Natural killer cell treated with Interleukin-12 subunit alpha and Interleukin-12 subunit beta and Interleukin-15 and Interleukin-18, amount 100 ng/mL, for 72 hours (primary cell): Measurements from ENCODE around the gene TEX13D. TPM values are rescaled to one million over a fixed set of nuclear protein-coding genes. Genes with fewer than 3 reads are reported as not detected.

Experiments
- ATAC-seq, 2 donors: fragments of 150-1000 bp; cut with Tn5 transposase in 1 of 2; sonication (Bioruptor Pico), chemical (Tn5 transposase) in 1 of 2; 2 replicates each; pipeline ENCODE4 v1.10.0; 2021
- DNase-seq: peaks from one replicate; pipeline ENCODE4 v3.0.0; 2022; ENCODE audit warnings: low spot score
- H3K27ac Mint-ChIP-seq, 2 donors: 1 replicate in 1 of 2; 2 replicates in 1 of 2; pipeline ENCODE4 v1.8.0; 2022; ENCODE audit warnings: mixed read lengths in 2 of 2, mild to moderate bottlenecking in 1 of 2, moderate library complexity in 1 of 2
- H3K27me3 Mint-ChIP-seq, 2 donors: 1 replicate in 1 of 2; 2 replicates in 1 of 2; pipeline ENCODE4 v1.8.0; 2022; ENCODE audit warnings: mixed read lengths in 2 of 2
- H3K36me3 Mint-ChIP-seq: one replicate; pipeline ENCODE4 v1.8.0; 2022; ENCODE audit warnings: mixed read lengths
- H3K4me1 Mint-ChIP-seq, 2 donors: 1 replicate in 1 of 2; 2 replicates in 1 of 2; pipeline ENCODE4 v1.8.0; 2022; ENCODE audit warnings: low read depth in 2 of 2, mixed read lengths in 2 of 2, mild to moderate bottlenecking in 1 of 2
- H3K4me3 Mint-ChIP-seq: one replicate; pipeline ENCODE4 v1.8.0; 2022; ENCODE audit warnings: mixed read lengths
- H3K9me3 Mint-ChIP-seq: 2 replicates; pipeline ENCODE4 v1.8.0; 2022; ENCODE audit warnings: mixed read lengths
- total RNA-seq, 2 donors: library from RNA; stranded (reverse); gene quantifications; one replicate each; pipeline ENCODE4 v1.2.3, GENCODE V29; 2022

TEX13D gene
- total RNA-seq, 2 donors from 2014 or later = 1.6 TPM; not detected in 1

- peaks cover 0 to 4% of the 10 kb centered on the region in 2 donors for H3K27me3 Mint-ChIP-seq
- no peak for ATAC-seq
- H3K9me3 Mint-ChIP-seq = no peaks in the 10 kb centered on the region
- H3K27ac Mint-ChIP-seq = peak overlapping the region; percentile 20 to 59
- H3K36me3 Mint-ChIP-seq = peaks cover 11% of the 10 kb centered on the region
- peaks cover 19 to 34% of the 10 kb centered on the region in 2 donors for H3K4me1 Mint-ChIP-seq
- peak overlapping the region; percentile 2 for H3K4me3 Mint-ChIP-seq
- no peak for DNase-seq
Measured at GRCh38 chrX:124369722-124370121, 37.3 kb downstream of the TEX13D start.

DNA sequence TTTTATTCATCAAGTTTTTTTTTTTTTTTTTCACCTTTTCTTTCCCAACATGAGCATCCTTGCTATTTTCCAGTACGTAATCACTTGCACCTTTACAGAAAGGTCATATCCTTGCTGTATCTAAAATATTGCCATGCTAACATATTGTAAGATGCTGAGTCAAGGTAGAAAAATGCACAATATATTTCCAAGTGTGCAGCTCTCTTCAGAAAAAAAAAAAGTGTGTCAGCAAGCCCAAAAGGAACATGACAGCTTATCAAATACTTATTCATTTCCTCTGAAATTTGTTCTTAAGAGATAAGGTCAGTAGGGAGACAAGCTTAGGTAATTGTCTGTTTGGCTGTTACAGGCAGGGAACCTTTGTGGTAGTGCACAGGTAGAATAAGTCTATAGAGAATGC is 40.9 kb downstream of the TEX13D start:
- peaks cover 11% of the 10 kb centered on the region for H3K36me3 Mint-ChIP-seq
- H3K4me3 Mint-ChIP-seq = no peak overlapping the region
- ATAC-seq (no peak), DNase-seq (no peak)
- peaks cover 23 to 26% of the 10 kb centered on the region in 2 donors for H3K4me1 Mint-ChIP-seq
- H3K27ac Mint-ChIP-seq = peak overlapping the region; percentile 21 to 53
- no peaks in the 10 kb centered on the region for H3K9me3 Mint-ChIP-seq
- no peaks in the 10 kb centered on the region for H3K27me3 Mint-ChIP-seq

GRCh38 chrX:124378643-124379042 is 46.2 kb downstream of the TEX13D start:
- Mint-ChIP-seq H3K9me3 (no peaks in the 10 kb centered on the region), H3K27me3 (peaks cover 0 to 4% of the 10 kb centered on the region in 2 donors), H3K27ac (peak overlapping the region; percentile 23 to 70), H3K36me3 (peaks cover 5% of the 10 kb centered on the region), H3K4me3 (no peak overlapping the region), H3K4me1 (peaks cover 14 to 15% of the 10 kb centered on the region in 2 donors)
- DNase-seq (no peak), ATAC-seq (no peak)

DNA sequence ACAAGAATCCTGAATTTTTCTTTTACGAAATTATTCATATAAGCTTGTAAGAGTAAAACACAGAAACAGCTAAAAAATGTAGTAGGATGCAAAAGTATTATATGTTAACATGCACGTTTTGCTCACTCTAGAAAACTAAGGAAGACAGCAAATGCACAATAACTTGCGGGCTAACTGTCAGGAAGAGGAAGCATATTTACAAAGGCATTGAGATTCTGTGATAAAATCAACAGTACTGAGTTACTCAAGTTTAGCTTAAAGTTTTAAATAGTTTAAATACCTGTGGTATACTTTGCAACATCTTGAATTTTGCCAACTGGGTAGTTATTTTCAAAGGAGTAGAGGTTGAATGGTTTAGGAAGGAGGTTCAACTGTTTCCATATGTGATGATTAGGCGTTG is 50.9 kb downstream of the TEX13D start:
- ATAC-seq (no peak), DNase-seq (no peak)
- Mint-ChIP-seq H3K27me3 (peaks cover 0 to 9% of the 10 kb centered on the region in 2 donors), H3K36me3 (peaks cover 5% of the 10 kb centered on the region), H3K4me1 (peaks cover 14 to 19% of the 10 kb centered on the region in 2 donors), H3K9me3 (no peaks in the 10 kb centered on the region), H3K4me3 (no peak overlapping the region), H3K27ac (no peak overlapping the region)

DNA sequence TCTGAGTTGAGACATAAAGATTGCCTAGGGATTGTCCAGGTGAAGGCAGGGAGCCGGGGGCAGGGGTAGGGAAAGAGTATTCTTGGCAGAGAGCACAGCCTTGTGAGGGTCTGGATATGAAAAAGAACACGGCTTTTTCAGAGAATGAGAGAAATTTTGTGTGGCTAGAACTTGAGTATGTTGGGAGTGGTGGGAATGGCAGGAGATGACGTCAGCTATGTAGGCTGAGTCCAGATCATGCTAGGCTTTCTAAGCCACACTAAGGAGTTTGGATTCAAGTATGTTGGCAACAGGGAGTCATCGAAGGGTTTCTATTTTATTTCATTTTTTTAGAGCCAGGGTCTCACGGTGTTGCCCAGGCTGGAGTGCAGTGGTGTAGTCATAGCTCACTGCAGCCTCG is 53.9 kb downstream of the TEX13D start:
- H3K27me3 Mint-ChIP-seq = peaks cover 0 to 5% of the 10 kb centered on the region in 2 donors
- H3K4me1 Mint-ChIP-seq = peaks cover 11 to 16% of the 10 kb centered on the region in 2 donors
- ATAC-seq (no peak), DNase-seq (no peak)
- H3K9me3 Mint-ChIP-seq = no peaks in the 10 kb centered on the region
- peak overlapping the region in 1 of 2 donors; percentile 11 for H3K27ac Mint-ChIP-seq
- H3K36me3 Mint-ChIP-seq = peaks cover 5% of the 10 kb centered on the region
- H3K4me3 Mint-ChIP-seq = no peak overlapping the region

Other genes with a start within 250 kb of the TEX13D start
- gene SH2D1A, start 13.9 kb downstream of the TEX13D start, total RNA-seq = 10 to 100 TPM; 76.1 to 76.7 TPM